WTC11 (cell line): Measurements from ENCODE around the gene CMC4.

Source experiments
- ATF1 ChIP-seq: sonication (generic); formaldehyde crosslinking; IDR thresholded peaks from 2 replicates; pipeline ENCODE4 v1.8.1; 2023; ENCODE audit warnings: mild to moderate bottlenecking, moderate library complexity, missing genetic modification reagents
- FOXJ3 ChIP-seq: sonication (generic); formaldehyde crosslinking; IDR thresholded peaks from 2 replicates; pipeline ENCODE4 v1.9.0; 2021; ENCODE audit warnings: missing genetic modification reagents, mild to moderate bottlenecking, borderline replicate concordance
- NFYB ChIP-seq: sonication (generic); formaldehyde crosslinking; conservative IDR thresholded peaks from 2 replicates; pipeline ENCODE4 v1.8.0; 2022; ENCODE audit warnings: low read depth, missing genetic modification reagents
- TF ChIP-seq, protein P1 (sequence below): fragments of 200-600 bp; IDR thresholded peaks from 2 replicates; pipeline ENCODE4 v1.8.0; 2022; ENCODE audit warnings: antibody characterized with exemption
- TF ChIP-seq, protein P2 (sequence below): sonication (generic); formaldehyde crosslinking; IDR thresholded peaks from 2 replicates; pipeline ENCODE4 v1.8.1; 2023; ENCODE audit warnings: mild to moderate bottlenecking, missing genetic modification reagents
- TF ChIP-seq, protein P3 (sequence below): sonication (generic); formaldehyde crosslinking; IDR thresholded peaks from 2 replicates; pipeline ENCODE4 v1.8.1; 2023; ENCODE audit warnings: mild to moderate bottlenecking, missing genetic modification reagents, moderate library complexity

DNA sequence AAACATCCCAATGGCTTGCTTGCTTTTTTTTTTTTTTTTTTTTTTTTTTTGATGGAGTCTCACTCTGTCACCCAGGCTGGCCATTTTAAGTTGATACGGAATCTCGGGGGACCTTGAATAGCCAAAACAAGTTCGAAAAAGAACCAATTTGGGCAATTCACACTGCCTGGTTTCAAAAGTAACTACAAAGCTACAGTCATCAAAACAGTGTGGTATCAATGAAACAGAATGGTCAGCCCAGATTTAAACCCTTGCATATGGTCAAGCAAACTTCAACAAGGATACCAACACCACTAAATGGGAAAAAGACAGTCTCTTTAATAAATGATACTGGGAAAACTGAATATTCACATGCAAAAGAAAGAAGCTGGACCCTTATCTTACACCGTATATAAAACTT lies 42.2 kb upstream of the CMC4 start:
- TF ChIP-seq, protein P1, sequence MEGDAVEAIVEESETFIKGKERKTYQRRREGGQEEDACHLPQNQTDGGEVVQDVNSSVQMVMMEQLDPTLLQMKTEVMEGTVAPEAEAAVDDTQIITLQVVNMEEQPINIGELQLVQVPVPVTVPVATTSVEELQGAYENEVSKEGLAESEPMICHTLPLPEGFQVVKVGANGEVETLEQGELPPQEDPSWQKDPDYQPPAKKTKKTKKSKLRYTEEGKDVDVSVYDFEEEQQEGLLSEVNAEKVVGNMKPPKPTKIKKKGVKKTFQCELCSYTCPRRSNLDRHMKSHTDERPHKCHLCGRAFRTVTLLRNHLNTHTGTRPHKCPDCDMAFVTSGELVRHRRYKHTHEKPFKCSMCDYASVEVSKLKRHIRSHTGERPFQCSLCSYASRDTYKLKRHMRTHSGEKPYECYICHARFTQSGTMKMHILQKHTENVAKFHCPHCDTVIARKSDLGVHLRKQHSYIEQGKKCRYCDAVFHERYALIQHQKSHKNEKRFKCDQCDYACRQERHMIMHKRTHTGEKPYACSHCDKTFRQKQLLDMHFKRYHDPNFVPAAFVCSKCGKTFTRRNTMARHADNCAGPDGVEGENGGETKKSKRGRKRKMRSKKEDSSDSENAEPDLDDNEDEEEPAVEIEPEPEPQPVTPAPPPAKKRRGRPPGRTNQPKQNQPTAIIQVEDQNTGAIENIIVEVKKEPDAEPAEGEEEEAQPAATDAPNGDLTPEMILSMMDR: no peak
- TF ChIP-seq ATF1 (CRISPR knock-in tag) (no peak), NFYB (no peak), FOXJ3 (no peak)
- TF ChIP-seq, protein P2, sequence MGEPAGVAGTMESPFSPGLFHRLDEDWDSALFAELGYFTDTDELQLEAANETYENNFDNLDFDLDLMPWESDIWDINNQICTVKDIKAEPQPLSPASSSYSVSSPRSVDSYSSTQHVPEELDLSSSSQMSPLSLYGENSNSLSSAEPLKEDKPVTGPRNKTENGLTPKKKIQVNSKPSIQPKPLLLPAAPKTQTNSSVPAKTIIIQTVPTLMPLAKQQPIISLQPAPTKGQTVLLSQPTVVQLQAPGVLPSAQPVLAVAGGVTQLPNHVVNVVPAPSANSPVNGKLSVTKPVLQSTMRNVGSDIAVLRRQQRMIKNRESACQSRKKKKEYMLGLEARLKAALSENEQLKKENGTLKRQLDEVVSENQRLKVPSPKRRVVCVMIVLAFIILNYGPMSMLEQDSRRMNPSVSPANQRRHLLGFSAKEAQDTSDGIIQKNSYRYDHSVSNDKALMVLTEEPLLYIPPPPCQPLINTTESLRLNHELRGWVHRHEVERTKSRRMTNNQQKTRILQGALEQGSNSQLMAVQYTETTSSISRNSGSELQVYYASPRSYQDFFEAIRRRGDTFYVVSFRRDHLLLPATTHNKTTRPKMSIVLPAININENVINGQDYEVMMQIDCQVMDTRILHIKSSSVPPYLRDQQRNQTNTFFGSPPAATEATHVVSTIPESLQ (CRISPR knock-in tag): no peak
- TF ChIP-seq, protein P3, sequence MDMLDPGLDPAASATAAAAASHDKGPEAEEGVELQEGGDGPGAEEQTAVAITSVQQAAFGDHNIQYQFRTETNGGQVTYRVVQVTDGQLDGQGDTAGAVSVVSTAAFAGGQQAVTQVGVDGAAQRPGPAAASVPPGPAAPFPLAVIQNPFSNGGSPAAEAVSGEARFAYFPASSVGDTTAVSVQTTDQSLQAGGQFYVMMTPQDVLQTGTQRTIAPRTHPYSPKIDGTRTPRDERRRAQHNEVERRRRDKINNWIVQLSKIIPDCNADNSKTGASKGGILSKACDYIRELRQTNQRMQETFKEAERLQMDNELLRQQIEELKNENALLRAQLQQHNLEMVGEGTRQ (CRISPR knock-in tag): no peak
